Measurements from ENCODE around the gene GRB2. TPM values are rescaled to one million over a fixed set of nuclear protein-coding genes. Genes with fewer than 3 reads are reported as not detected.

The GRB2 gene
- total RNA-seq, 1 experiment from 2014 or later = 148 TPM

DNA sequence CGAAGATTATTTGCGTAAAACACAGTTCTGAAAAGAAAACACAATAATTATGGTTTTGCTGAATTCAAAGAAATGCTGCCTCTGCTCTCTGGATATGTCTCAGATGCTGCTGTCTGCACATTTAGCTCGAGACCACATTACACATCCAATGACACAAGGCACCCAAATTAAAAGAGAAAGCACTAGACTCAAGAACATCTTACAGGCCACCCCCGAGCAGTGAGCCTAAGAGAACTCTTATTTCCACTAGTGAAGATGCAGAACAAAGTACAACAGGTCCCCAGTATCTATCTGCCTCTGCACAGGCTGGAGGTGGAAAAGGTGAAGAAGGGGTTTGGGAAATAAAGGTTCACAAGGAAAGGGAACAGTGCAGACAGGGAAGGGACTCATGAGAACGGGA is 33.5 kb downstream of the GRB2 start:
- TF ChIP-seq, protein P1, sequence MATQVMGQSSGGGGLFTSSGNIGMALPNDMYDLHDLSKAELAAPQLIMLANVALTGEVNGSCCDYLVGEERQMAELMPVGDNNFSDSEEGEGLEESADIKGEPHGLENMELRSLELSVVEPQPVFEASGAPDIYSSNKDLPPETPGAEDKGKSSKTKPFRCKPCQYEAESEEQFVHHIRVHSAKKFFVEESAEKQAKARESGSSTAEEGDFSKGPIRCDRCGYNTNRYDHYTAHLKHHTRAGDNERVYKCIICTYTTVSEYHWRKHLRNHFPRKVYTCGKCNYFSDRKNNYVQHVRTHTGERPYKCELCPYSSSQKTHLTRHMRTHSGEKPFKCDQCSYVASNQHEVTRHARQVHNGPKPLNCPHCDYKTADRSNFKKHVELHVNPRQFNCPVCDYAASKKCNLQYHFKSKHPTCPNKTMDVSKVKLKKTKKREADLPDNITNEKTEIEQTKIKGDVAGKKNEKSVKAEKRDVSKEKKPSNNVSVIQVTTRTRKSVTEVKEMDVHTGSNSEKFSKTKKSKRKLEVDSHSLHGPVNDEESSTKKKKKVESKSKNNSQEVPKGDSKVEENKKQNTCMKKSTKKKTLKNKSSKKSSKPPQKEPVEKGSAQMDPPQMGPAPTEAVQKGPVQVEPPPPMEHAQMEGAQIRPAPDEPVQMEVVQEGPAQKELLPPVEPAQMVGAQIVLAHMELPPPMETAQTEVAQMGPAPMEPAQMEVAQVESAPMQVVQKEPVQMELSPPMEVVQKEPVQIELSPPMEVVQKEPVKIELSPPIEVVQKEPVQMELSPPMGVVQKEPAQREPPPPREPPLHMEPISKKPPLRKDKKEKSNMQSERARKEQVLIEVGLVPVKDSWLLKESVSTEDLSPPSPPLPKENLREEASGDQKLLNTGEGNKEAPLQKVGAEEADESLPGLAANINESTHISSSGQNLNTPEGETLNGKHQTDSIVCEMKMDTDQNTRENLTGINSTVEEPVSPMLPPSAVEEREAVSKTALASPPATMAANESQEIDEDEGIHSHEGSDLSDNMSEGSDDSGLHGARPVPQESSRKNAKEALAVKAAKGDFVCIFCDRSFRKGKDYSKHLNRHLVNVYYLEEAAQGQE (IDR thresholded peaks at IDR 0.05; ENCODE audit: insufficient read depth in 1 of 2, low read depth in 2 of 2, low read length in 1 of 2) = no peak
- TF ChIP-seq SIN3A (IDR thresholded peaks at IDR 0.05; ENCODE audit: borderline replicate concordance, insufficient read depth, low read depth, low read length) (no peak), TCF7L2 (IDR thresholded peaks at IDR 0.05; ENCODE audit: low read depth, low read length) (no peak), POLR2AphosphoS5 (IDR thresholded peaks at IDR 0.05; ENCODE audit: low read depth, low read length) (no peak)
- TF ChIP-seq, protein P2, sequence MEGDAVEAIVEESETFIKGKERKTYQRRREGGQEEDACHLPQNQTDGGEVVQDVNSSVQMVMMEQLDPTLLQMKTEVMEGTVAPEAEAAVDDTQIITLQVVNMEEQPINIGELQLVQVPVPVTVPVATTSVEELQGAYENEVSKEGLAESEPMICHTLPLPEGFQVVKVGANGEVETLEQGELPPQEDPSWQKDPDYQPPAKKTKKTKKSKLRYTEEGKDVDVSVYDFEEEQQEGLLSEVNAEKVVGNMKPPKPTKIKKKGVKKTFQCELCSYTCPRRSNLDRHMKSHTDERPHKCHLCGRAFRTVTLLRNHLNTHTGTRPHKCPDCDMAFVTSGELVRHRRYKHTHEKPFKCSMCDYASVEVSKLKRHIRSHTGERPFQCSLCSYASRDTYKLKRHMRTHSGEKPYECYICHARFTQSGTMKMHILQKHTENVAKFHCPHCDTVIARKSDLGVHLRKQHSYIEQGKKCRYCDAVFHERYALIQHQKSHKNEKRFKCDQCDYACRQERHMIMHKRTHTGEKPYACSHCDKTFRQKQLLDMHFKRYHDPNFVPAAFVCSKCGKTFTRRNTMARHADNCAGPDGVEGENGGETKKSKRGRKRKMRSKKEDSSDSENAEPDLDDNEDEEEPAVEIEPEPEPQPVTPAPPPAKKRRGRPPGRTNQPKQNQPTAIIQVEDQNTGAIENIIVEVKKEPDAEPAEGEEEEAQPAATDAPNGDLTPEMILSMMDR (IDR thresholded peaks at IDR 0.05) = no peak
- intact Hi-C loops (cut with micrococcal nuclease; ENCODE audit: unreplicated experiment) (no loop called here), in situ Hi-C loops (cut with HindIII; ENCODE audit: low pct_unique_long_range_greater_than_20kb, low sequenced_read_pairs) (no loop called here)
- Histone ChIP-seq H3K9me3 (ENCODE audit: control insufficient read depth, insufficient read depth, low read depth, low read length) (no peaks in the 10 kb centered on the region), H3K4me3 (ENCODE audit: low read depth in 2 of 2, low read length in 2 of 2) (no peak overlapping the region), H3K4me1 (ENCODE audit: control insufficient read depth, insufficient read depth, low read length) (peaks cover 12% of the 10 kb centered on the region; the same call in 1 of the 2 replicates), H3K27ac (ENCODE audit: low read length) (no peak overlapping the region), H3K36me3 (ENCODE audit: control insufficient read depth, insufficient read depth, low read length) (no peaks in the 10 kb centered on the region), H3K27me3 (ENCODE audit: control insufficient read depth, insufficient read depth, low read length) (no peaks in the 10 kb centered on the region)
- ChIA-PET CTCF (no interaction called here), POLR2A (no interaction called here)
- DNase-seq (ENCODE audit: low read depth, low spot score) (no peak), ATAC-seq (no peak)
- no TSS peak for BruUV-seq (replicated peaks)

DNA sequence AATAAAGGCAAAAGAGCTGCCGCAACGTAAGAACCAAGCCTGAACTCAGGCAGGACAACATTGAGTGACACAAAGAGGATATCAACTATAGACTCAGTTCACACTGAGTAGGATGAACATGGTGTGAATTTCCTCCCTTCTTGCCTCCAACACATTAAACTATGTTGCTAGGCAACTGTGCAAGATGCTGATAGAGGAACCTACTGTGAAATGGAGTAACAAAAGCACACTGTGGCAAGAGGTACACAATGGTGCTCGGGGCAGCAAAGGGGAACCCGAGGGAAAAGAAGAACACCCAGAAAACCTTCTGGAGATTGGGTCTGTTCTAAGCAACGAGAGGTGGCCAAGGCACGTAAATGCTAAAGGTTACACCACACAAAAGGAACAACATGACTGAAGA is 34.1 kb downstream of the GRB2 start:
- ChIA-PET CTCF (no interaction called here), POLR2A (no interaction called here)
- Histone ChIP-seq H3K36me3 (ENCODE audit: control insufficient read depth, insufficient read depth, low read length) (no peaks in the 10 kb centered on the region), H3K27me3 (ENCODE audit: control insufficient read depth, insufficient read depth, low read length) (no peaks in the 10 kb centered on the region), H3K4me3 (ENCODE audit: low read depth in 2 of 2, low read length in 2 of 2) (no peak overlapping the region), H3K27ac (ENCODE audit: low read length) (no peak overlapping the region), H3K4me1 (ENCODE audit: control insufficient read depth, insufficient read depth, low read length) (peaks cover 18% of the 10 kb centered on the region), H3K9me3 (ENCODE audit: control insufficient read depth, insufficient read depth, low read depth, low read length) (no peaks in the 10 kb centered on the region)
- in situ Hi-C loops (cut with HindIII; ENCODE audit: low pct_unique_long_range_greater_than_20kb, low sequenced_read_pairs) (no loop called here), intact Hi-C loops (cut with micrococcal nuclease; ENCODE audit: unreplicated experiment) (no loop called here)
- DNase-seq (ENCODE audit: low read depth, low spot score) (no peak), ATAC-seq (no peak)
- TF ChIP-seq, protein P2 (IDR thresholded peaks at IDR 0.05) = no peak
- TF ChIP-seq SIN3A (IDR thresholded peaks at IDR 0.05; ENCODE audit: borderline replicate concordance, insufficient read depth, low read depth, low read length) (no peak), TCF7L2 (IDR thresholded peaks at IDR 0.05; ENCODE audit: low read depth, low read length) (no peak), POLR2AphosphoS5 (IDR thresholded peaks at IDR 0.05; ENCODE audit: low read depth, low read length) (no peak)
- TF ChIP-seq, protein P1 (IDR thresholded peaks at IDR 0.05; ENCODE audit: insufficient read depth in 1 of 2, low read depth in 2 of 2, low read length in 1 of 2) = no peak
- no TSS peak for BruUV-seq (replicated peaks)

All from Panc1 (cell line).